GM23338 (cell line): ENCODE measurements around the gene TENM3. TPM values are rescaled to one million over a fixed set of nuclear protein-coding genes. Genes with fewer than 3 reads are reported as not detected.

Experiments used
- ATAC-seq: fragments of 200-7000 bp; cut with Tn5 transposase; 3 replicates; pipeline ENCODE4 v1.9.1; 2020
- DNase-seq: peaks from one replicate; pipeline ENCODE4 v3.0.0-alpha.2; 2015; ENCODE audit warnings: low spot score
- H2AFZ ChIP-seq: fragments of 200-600 bp; sonication (generic); 2 replicates; pipeline ENCODE4 v1.8.0; 2016; ENCODE audit warnings: antibody characterized with exemption, mild to moderate bottlenecking, moderate library complexity
- H3F3A ChIP-seq: fragments of 200-600 bp; sonication (generic); replicated peaks from 2 replicates; pipeline ENCODE4 v1.8.0; 2017; ENCODE audit warnings: antibody characterized with exemption, mixed run types, low read depth
- H3K27ac ChIP-seq: fragments of 200-600 bp; sonication (generic); 2 replicates; pipeline ENCODE4 v1.6.1; 2016; ENCODE audit warnings: low read depth
- H3K27me3 ChIP-seq: fragments of 200-600 bp; sonication (generic); 2 replicates; pipeline ENCODE4 v1.8.0; 2016; ENCODE audit warnings: mild to moderate bottlenecking, mixed run types, moderate library complexity; ENCODE audit not compliant: insufficient read depth
- H3K36me3 ChIP-seq: fragments of 200-600 bp; sonication (generic); 2 replicates; pipeline ENCODE4 v1.8.0; 2016; ENCODE audit warnings: mild to moderate bottlenecking; ENCODE audit not compliant: insufficient read depth
- H3K4me1 ChIP-seq: fragments of 200-600 bp; sonication (generic); 2 replicates; pipeline ENCODE4 v1.8.0; 2016; ENCODE audit warnings: mild to moderate bottlenecking, moderate library complexity; ENCODE audit not compliant: insufficient read depth
- H3K4me2 ChIP-seq: fragments of 200-600 bp; sonication (generic); 2 replicates; pipeline ENCODE4 v1.7.1; 2017; ENCODE audit warnings: mixed run types
- H3K4me3 ChIP-seq: fragments of 200-600 bp; sonication (generic); 2 replicates; pipeline ENCODE4 v1.6.1; 2016; ENCODE audit warnings: mixed run types
- H3K79me2 ChIP-seq: fragments of 200-600 bp; sonication (generic); replicated peaks from 2 replicates; pipeline ENCODE4 v1.8.0; 2017; ENCODE audit warnings: mild to moderate bottlenecking; ENCODE audit not compliant: insufficient read depth
- H3K9me2 ChIP-seq: fragments of 200-600 bp; sonication (generic); 2 replicates; pipeline ENCODE4 v1.8.0; 2017; ENCODE audit not compliant: insufficient read depth
- H4K20me1 ChIP-seq: fragments of 200-600 bp; sonication (generic); replicated peaks from 2 replicates; pipeline ENCODE4 v1.8.0; 2017; ENCODE audit warnings: mild to moderate bottlenecking; ENCODE audit not compliant: insufficient read depth
- H3K27ac Mint-ChIP-seq: 2 replicates; pipeline ENCODE4 v1.8.0; 2020; ENCODE audit warnings: inconsistent platforms, mild to moderate bottlenecking, moderate library complexity, mixed read lengths
- H3K27me3 Mint-ChIP-seq: 3 replicates; pipeline ENCODE4 v1.8.0; 2022; ENCODE audit warnings: low read depth, mild to moderate bottlenecking, moderate library complexity, mixed read lengths, inconsistent platforms; ENCODE audit not compliant: insufficient read depth, poor library complexity
- H3K36me3 Mint-ChIP-seq: 3 replicates; pipeline ENCODE4 v1.8.0; 2021; ENCODE audit warnings: low read depth, mild to moderate bottlenecking, inconsistent platforms, moderate library complexity, mixed read lengths
- H3K4me1 Mint-ChIP-seq: 3 replicates; pipeline ENCODE4 v1.8.0; 2020; ENCODE audit warnings: mild to moderate bottlenecking, inconsistent platforms, mixed read lengths
- H3K4me3 Mint-ChIP-seq: 3 replicates; pipeline ENCODE4 v1.8.0; 2021; ENCODE audit warnings: moderate library complexity, mild to moderate bottlenecking, inconsistent platforms, mixed read lengths
- H3K9me3 Mint-ChIP-seq: 3 replicates; pipeline ENCODE4 v1.8.0; 2020; ENCODE audit warnings: moderate library complexity, mild to moderate bottlenecking, inconsistent platforms, mixed read lengths
- CREB1 ChIP-seq: fragments of 250-450 bp; sonication (Bioruptor Pico); IDR thresholded peaks from 2 replicates; pipeline ENCODE4 v1.5.0; 2020; ENCODE audit warnings: low read depth, mild to moderate bottlenecking, moderate library complexity
- EZH2 ChIP-seq: fragments of 200-600 bp; sonication (generic); IDR thresholded peaks from one replicate; pipeline ENCODE4 v1.8.0; 2017; ENCODE audit warnings: antibody characterized with exemption, mild to moderate bottlenecking, low read depth; ENCODE audit not compliant: unreplicated experiment
- EZH2phosphoT487 ChIP-seq: fragments of 200-600 bp; sonication (generic); IDR thresholded peaks from one replicate; pipeline ENCODE4 v1.8.1; 2018; ENCODE audit warnings: antibody characterized with exemption; ENCODE audit not compliant: unreplicated experiment
- NANOG ChIP-seq: IDR thresholded peaks from 2 replicates; pipeline ENCODE4 v1.6.1; 2016; ENCODE audit warnings: antibody characterized with exemption, borderline replicate concordance
- POLR2AphosphoS5 ChIP-seq: IDR thresholded peaks from 2 replicates; pipeline ENCODE4 v1.6.1; 2016; ENCODE audit warnings: antibody characterized with exemption, low read depth
- ZNF114 ChIP-seq: fragments of 250-450 bp; sonication (Bioruptor Pico); IDR thresholded peaks from 2 replicates; pipeline ENCODE4 v1.5.0; 2020; ENCODE audit warnings: mild to moderate bottlenecking, moderate library complexity
- ZNF331 ChIP-seq: fragments of 250-450 bp; sonication (Bioruptor Pico); IDR thresholded peaks from 2 replicates; pipeline ENCODE4 v1.5.0; 2020; ENCODE audit warnings: low read depth, mild to moderate bottlenecking, moderate library complexity
- polyA plus RNA-seq: library from polyadenylated mRNA; unstranded; fragments of >200 nt; fragmentation: Nextera tagmentation; extraction: Ambion mirVana; gene quantifications from 2 replicates; pipeline ENCODE4 v1.2.1, GENCODE V29; 2016
- total RNA-seq: library from RNA; depleted of rRNA; stranded (reverse); fragments of >200 nt; shearing (Covaris generic); gene quantifications from 2 replicates; pipeline ENCODE4 v1.2.3, GENCODE V29; 2014
- TF ChIP-seq, protein P1 (sequence below): IDR thresholded peaks from 2 replicates; pipeline ENCODE4 v1.6.1; 2016; ENCODE audit warnings: antibody characterized with exemption
- TF ChIP-seq, protein P2 (sequence below): IDR thresholded peaks from one replicate; pipeline ENCODE4 v1.6.1; 2018; ENCODE audit warnings: antibody characterized with exemption; ENCODE audit not compliant: unreplicated experiment
- TF ChIP-seq, protein P3 (sequence below): fragments of 250-450 bp; sonication (Bioruptor Pico); IDR thresholded peaks from 2 replicates; pipeline ENCODE4 v1.5.0; 2020; ENCODE audit warnings: mild to moderate bottlenecking, moderate library complexity

TENM3 gene
- total and polyA plus RNA-seq, 2 experiments from 2014 or later = 22.2 to 128 TPM

DNA sequence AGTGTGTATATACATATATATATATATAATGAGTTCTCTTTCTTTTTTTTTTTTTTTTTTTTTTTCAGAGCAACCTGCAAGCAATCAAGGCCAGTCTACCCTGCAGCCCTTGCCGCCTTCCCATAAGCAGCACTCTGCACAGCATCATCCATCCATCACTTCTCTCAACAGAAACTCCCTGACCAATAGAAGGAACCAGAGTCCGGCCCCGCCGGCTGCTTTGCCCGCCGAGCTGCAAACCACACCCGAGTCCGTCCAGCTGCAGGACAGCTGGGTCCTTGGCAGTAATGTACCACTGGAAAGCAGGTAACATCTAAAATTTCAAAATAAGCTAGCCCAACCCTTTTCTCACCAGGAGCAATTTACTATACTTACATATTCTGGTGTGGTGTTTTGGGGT lies 357.7 kb downstream of the TENM3 start (continued):
- TF ChIP-seq, protein P1, sequence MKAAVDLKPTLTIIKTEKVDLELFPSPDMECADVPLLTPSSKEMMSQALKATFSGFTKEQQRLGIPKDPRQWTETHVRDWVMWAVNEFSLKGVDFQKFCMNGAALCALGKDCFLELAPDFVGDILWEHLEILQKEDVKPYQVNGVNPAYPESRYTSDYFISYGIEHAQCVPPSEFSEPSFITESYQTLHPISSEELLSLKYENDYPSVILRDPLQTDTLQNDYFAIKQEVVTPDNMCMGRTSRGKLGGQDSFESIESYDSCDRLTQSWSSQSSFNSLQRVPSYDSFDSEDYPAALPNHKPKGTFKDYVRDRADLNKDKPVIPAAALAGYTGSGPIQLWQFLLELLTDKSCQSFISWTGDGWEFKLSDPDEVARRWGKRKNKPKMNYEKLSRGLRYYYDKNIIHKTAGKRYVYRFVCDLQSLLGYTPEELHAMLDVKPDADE = no peak
- TF ChIP-seq EZH2 (no peak), CREB1 (CRISPR knock-in tag) (no peak), ZNF114 (CRISPR knock-in tag) (no peak), POLR2AphosphoS5 (no peak), EZH2phosphoT487 (no peak), ZNF331 (no peak), NANOG (no peak)
- TF ChIP-seq, protein P2, sequence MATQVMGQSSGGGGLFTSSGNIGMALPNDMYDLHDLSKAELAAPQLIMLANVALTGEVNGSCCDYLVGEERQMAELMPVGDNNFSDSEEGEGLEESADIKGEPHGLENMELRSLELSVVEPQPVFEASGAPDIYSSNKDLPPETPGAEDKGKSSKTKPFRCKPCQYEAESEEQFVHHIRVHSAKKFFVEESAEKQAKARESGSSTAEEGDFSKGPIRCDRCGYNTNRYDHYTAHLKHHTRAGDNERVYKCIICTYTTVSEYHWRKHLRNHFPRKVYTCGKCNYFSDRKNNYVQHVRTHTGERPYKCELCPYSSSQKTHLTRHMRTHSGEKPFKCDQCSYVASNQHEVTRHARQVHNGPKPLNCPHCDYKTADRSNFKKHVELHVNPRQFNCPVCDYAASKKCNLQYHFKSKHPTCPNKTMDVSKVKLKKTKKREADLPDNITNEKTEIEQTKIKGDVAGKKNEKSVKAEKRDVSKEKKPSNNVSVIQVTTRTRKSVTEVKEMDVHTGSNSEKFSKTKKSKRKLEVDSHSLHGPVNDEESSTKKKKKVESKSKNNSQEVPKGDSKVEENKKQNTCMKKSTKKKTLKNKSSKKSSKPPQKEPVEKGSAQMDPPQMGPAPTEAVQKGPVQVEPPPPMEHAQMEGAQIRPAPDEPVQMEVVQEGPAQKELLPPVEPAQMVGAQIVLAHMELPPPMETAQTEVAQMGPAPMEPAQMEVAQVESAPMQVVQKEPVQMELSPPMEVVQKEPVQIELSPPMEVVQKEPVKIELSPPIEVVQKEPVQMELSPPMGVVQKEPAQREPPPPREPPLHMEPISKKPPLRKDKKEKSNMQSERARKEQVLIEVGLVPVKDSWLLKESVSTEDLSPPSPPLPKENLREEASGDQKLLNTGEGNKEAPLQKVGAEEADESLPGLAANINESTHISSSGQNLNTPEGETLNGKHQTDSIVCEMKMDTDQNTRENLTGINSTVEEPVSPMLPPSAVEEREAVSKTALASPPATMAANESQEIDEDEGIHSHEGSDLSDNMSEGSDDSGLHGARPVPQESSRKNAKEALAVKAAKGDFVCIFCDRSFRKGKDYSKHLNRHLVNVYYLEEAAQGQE = no peak

DNA sequence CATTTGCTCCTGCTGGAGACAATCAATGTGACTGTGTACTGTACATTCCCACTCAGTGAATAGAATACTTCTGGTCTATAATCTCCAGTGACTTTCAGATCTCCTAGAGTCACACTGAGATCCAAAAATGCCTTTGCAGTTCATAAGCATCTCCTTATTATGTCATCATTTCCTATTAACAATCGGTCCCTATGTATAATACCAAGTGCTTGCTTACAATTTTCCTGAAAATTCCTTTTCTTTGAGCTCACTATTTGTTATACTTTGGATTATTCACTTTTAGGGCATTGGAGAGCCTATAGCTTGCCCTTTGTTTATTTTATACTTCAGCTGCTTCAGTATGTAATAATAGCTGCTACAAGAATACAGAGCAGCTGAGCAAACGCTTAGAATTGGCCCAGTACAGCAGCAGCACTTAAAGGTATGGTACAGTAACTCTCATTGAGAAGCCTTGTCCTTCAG lies 361.0 kb downstream of the TENM3 start:
- H3K9me3 Mint-ChIP-seq = no peaks in the 10 kb centered on the region
- Histone ChIP-seq H3K4me3 (no peak overlapping the region), H3K36me3 (no peaks in the 10 kb centered on the region), H3F3A (no peaks in the 10 kb centered on the region), H3K4me1 (no peaks in the 10 kb centered on the region), H3K9me2 (no peaks in the 10 kb centered on the region), H3K4me2 (no peak overlapping the region), H3K27me3 (no peaks in the 10 kb centered on the region), H3K27ac (no peak overlapping the region), H2AFZ (no peak overlapping the region), H4K20me1 (no peaks in the 10 kb centered on the region; the same call in 1 of the 2 replicates), H3K79me2 (no peaks in the 10 kb centered on the region)
- H3K4me1 Mint-ChIP-seq = no peaks in the 10 kb centered on the region
- H3K27me3 Mint-ChIP-seq = no peaks in the 10 kb centered on the region
- no peak for TF ChIP-seq CREB1 (CRISPR knock-in tag)
- no peak for TF ChIP-seq POLR2AphosphoS5
- no peaks in the 10 kb centered on the region; the same call in 2 of the 3 replicates for H3K36me3 Mint-ChIP-seq
- H3K4me3 Mint-ChIP-seq = no peak overlapping the region
- no peak for DNase-seq
- H3K27ac Mint-ChIP-seq = no peak overlapping the region
- ATAC-seq = no peak

DNA sequence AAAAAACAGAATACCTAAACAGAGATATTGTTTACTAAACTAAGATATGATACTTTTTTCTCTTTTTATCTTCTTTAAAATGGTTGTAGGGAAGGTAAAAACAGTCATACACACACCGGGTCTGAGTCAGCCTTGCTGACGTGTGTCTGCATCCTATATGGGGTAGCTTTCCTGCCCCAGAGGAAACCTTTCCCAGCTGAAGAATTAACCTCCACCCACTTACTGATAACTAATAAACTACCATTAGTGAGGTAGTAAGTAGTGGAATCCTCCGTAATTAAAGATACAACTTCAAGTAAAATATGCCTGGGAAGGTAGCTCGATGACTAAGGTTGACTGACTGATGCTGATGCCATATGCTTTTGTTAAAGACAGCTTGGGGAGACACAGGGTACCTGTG lies 361.8 kb downstream of the TENM3 start:
- H3K36me3 Mint-ChIP-seq = no peaks in the 10 kb centered on the region; the same call in 2 of the 3 replicates
- DNase-seq (no peak), ATAC-seq (no peak)
- Histone ChIP-seq H2AFZ (no peak overlapping the region), H3K4me2 (no peak overlapping the region), H3K27me3 (no peaks in the 10 kb centered on the region), H3F3A (no peaks in the 10 kb centered on the region), H4K20me1 (no peaks in the 10 kb centered on the region; the same call in 1 of the 2 replicates), H3K79me2 (no peaks in the 10 kb centered on the region), H3K4me3 (no peak overlapping the region), H3K36me3 (no peaks in the 10 kb centered on the region), H3K4me1 (no peaks in the 10 kb centered on the region), H3K9me2 (no peaks in the 10 kb centered on the region), H3K27ac (no peak overlapping the region)
- H3K4me3 Mint-ChIP-seq = no peak overlapping the region
- H3K4me1 Mint-ChIP-seq = no peaks in the 10 kb centered on the region
- no peaks in the 10 kb centered on the region for H3K27me3 Mint-ChIP-seq
- H3K27ac Mint-ChIP-seq = no peak overlapping the region; the same call in 1 of the 2 replicates
- H3K9me3 Mint-ChIP-seq = no peaks in the 10 kb centered on the region
- TF ChIP-seq, protein P3, sequence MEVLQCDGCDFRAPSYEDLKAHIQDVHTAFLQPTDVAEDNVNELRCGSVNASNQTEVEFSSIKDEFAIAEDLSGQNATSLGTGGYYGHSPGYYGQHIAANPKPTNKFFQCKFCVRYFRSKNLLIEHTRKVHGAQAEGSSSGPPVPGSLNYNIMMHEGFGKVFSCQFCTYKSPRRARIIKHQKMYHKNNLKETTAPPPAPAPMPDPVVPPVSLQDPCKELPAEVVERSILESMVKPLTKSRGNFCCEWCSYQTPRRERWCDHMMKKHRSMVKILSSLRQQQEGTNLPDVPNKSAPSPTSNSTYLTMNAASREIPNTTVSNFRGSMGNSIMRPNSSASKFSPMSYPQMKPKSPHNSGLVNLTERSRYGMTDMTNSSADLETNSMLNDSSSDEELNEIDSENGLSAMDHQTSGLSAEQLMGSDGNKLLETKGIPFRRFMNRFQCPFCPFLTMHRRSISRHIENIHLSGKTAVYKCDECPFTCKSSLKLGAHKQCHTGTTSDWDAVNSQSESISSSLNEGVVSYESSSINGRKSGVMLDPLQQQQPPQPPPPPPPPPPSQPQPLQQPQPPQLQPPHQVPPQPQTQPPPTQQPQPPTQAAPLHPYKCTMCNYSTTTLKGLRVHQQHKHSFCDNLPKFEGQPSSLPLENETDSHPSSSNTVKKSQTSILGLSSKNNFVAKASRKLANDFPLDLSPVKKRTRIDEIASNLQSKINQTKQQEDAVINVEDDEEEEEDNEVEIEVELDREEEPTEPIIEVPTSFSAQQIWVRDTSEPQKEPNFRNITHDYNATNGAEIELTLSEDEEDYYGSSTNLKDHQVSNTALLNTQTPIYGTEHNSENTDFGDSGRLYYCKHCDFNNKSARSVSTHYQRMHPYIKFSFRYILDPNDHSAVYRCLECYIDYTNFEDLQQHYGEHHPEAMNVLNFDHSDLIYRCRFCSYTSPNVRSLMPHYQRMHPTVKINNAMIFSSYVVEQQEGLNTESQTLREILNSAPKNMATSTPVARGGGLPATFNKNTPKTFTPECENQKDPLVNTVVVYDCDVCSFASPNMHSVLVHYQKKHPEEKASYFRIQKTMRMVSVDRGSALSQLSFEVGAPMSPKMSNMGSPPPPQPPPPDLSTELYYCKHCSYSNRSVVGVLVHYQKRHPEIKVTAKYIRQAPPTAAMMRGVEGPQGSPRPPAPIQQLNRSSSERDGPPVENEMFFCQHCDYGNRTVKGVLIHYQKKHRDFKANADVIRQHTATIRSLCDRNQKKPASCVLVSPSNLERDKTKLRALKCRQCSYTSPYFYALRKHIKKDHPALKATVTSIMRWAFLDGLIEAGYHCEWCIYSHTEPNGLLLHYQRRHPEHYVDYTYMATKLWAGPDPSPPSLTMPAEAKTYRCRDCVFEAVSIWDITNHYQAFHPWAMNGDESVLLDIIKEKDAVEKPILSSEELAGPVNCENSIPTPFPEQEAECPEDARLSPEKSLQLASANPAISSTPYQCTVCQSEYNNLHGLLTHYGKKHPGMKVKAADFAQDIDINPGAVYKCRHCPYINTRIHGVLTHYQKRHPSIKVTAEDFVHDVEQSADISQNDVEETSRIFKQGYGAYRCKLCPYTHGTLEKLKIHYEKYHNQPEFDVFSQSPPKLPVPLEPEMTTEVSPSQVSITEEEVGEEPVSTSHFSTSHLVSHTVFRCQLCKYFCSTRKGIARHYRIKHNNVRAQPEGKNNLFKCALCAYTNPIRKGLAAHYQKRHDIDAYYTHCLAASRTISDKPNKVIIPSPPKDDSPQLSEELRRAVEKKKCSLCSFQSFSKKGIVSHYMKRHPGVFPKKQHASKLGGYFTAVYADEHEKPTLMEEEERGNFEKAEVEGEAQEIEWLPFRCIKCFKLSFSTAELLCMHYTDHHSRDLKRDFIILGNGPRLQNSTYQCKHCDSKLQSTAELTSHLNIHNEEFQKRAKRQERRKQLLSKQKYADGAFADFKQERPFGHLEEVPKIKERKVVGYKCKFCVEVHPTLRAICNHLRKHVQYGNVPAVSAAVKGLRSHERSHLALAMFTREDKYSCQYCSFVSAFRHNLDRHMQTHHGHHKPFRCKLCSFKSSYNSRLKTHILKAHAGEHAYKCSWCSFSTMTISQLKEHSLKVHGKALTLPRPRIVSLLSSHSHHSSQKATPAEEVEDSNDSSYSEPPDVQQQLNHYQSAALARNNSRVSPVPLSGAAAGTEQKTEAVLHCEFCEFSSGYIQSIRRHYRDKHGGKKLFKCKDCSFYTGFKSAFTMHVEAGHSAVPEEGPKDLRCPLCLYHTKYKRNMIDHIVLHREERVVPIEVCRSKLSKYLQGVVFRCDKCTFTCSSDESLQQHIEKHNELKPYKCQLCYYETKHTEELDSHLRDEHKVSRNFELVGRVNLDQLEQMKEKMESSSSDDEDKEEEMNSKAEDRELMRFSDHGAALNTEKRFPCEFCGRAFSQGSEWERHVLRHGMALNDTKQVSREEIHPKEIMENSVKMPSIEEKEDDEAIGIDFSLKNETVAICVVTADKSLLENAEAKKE (CRISPR knock-in tag) = no peak
- TF ChIP-seq POLR2AphosphoS5 = no peak
